Dendritic cell treated with granulocyte-macrophage colony-stimulating factor and Interleukin-4, amounts not matched to agents 40 ng/mL and 50 ng/mL, for 4 days (primary cell): ENCODE data around the gene DPYD.

Source experiments
- H3K27ac Mint-ChIP-seq: one replicate; pipeline ENCODE4 v1.8.0; 2022; ENCODE audit warnings: mild to moderate bottlenecking, mixed read lengths
- H3K27me3 Mint-ChIP-seq: one replicate; pipeline ENCODE4 v1.8.0; 2022; ENCODE audit warnings: mild to moderate bottlenecking, mixed read lengths
- H3K36me3 Mint-ChIP-seq: one replicate; pipeline ENCODE4 v1.8.0; 2022; ENCODE audit warnings: low read depth, mixed read lengths
- H3K4me1 Mint-ChIP-seq: one replicate; pipeline ENCODE4 v1.8.0; 2022; ENCODE audit warnings: low read depth, mixed read lengths
- H3K4me3 Mint-ChIP-seq: one replicate; pipeline ENCODE4 v1.8.0; 2022; ENCODE audit warnings: mild to moderate bottlenecking, moderate library complexity, mixed read lengths
- H3K9me3 Mint-ChIP-seq: one replicate; pipeline ENCODE4 v1.8.0; 2022; ENCODE audit warnings: mixed read lengths
- intact Hi-C: fragments of 100-400 bp; cut with micrococcal nuclease; formaldehyde crosslinking; loops from one replicate; pipeline ENCODE4 v1.15.0; 2022

Gene DPYD

GRCh38 chr1:97610748-97611147, 310.1 kb downstream of the DPYD start:
- H3K4me1 Mint-ChIP-seq = no peaks in the 10 kb centered on the region
- H3K4me3 Mint-ChIP-seq = no peak overlapping the region
- peaks cover 28% of the 10 kb centered on the region for H3K36me3 Mint-ChIP-seq
- no peaks in the 10 kb centered on the region for H3K9me3 Mint-ChIP-seq
- no peaks in the 10 kb centered on the region for H3K27me3 Mint-ChIP-seq
- H3K27ac Mint-ChIP-seq = peak overlapping the region; percentile 45
- intact Hi-C loops = no loop called here

GRCh38 chr1:97610102-97610501, 310.7 kb downstream of the DPYD start:
- Mint-ChIP-seq H3K27me3 (no peaks in the 10 kb centered on the region), H3K4me3 (no peak overlapping the region), H3K9me3 (no peaks in the 10 kb centered on the region), H3K27ac (peak overlapping the region; percentile 45), H3K36me3 (peaks cover 26% of the 10 kb centered on the region), H3K4me1 (no peaks in the 10 kb centered on the region)
- intact Hi-C loops = no loop called here

GRCh38 chr1:97608272-97608671, 312.6 kb downstream of the DPYD start:
- intact Hi-C loops = no loop called here
- no peaks in the 10 kb centered on the region for H3K4me1 Mint-ChIP-seq
- H3K27me3 Mint-ChIP-seq = no peaks in the 10 kb centered on the region
- no peak overlapping the region for H3K4me3 Mint-ChIP-seq
- H3K9me3 Mint-ChIP-seq = no peaks in the 10 kb centered on the region
- H3K36me3 Mint-ChIP-seq = peaks cover 31% of the 10 kb centered on the region
- H3K27ac Mint-ChIP-seq = no peak overlapping the region

GRCh38 chr1:97603776-97604175, 317.1 kb downstream of the DPYD start:
- Mint-ChIP-seq H3K9me3 (no peaks in the 10 kb centered on the region), H3K4me1 (no peaks in the 10 kb centered on the region), H3K4me3 (no peak overlapping the region), H3K36me3 (peaks cover 30% of the 10 kb centered on the region), H3K27me3 (no peaks in the 10 kb centered on the region), H3K27ac (no peak overlapping the region)
- intact Hi-C loops = no loop called here

- no peaks in the 10 kb centered on the region for H3K27me3 Mint-ChIP-seq
- H3K4me3 Mint-ChIP-seq = no peak overlapping the region
- intact Hi-C loops = no loop called here
- H3K9me3 Mint-ChIP-seq = no peaks in the 10 kb centered on the region
- H3K4me1 Mint-ChIP-seq = no peaks in the 10 kb centered on the region
- no peak overlapping the region for H3K27ac Mint-ChIP-seq
- H3K36me3 Mint-ChIP-seq = peaks cover 30% of the 10 kb centered on the region
These were observed 317.6 kb downstream of the DPYD start for GRCh38 chr1:97603218-97603617.

GRCh38 chr1:97599447-97599846, 321.4 kb downstream of the DPYD start:
- H3K36me3 Mint-ChIP-seq = peaks cover 22% of the 10 kb centered on the region
- no peaks in the 10 kb centered on the region for H3K4me1 Mint-ChIP-seq
- no peak overlapping the region for H3K4me3 Mint-ChIP-seq
- H3K27me3 Mint-ChIP-seq = no peaks in the 10 kb centered on the region
- no peak overlapping the region for H3K27ac Mint-ChIP-seq
- intact Hi-C loops = no loop called here
- no peaks in the 10 kb centered on the region for H3K9me3 Mint-ChIP-seq

- peaks cover 65% of the 10 kb centered on the region for H3K36me3 Mint-ChIP-seq
- no peaks in the 10 kb centered on the region for H3K27me3 Mint-ChIP-seq
- intact Hi-C loops = no loop called here
- H3K9me3 Mint-ChIP-seq = no peaks in the 10 kb centered on the region
- no peak overlapping the region for H3K4me3 Mint-ChIP-seq
- no peaks in the 10 kb centered on the region for H3K4me1 Mint-ChIP-seq
- no peak overlapping the region for H3K27ac Mint-ChIP-seq
These were observed 327.6 kb downstream of the DPYD start for GRCh38 chr1:97593192-97593591.

GRCh38 chr1:97588772-97589171, 332.1 kb downstream of the DPYD start:
- Mint-ChIP-seq H3K4me1 (no peaks in the 10 kb centered on the region), H3K36me3 (peaks cover 92% of the 10 kb centered on the region), H3K4me3 (no peak overlapping the region), H3K27me3 (no peaks in the 10 kb centered on the region), H3K9me3 (no peaks in the 10 kb centered on the region), H3K27ac (no peak overlapping the region)
- intact Hi-C loops = loop anchor here (10.0 kb wide), 1 partner anchor 106 kb away; no protein-coding TSS in a partner anchor

GRCh38 chr1:97581614-97582051, 339.2 kb downstream of the DPYD start:
- no peaks in the 10 kb centered on the region for H3K27me3 Mint-ChIP-seq
- H3K4me1 Mint-ChIP-seq = no peaks in the 10 kb centered on the region
- H3K4me3 Mint-ChIP-seq = no peak overlapping the region
- intact Hi-C loops = loop anchor here (10.0 kb wide), 1 partner anchor 113 kb away; no protein-coding TSS in a partner anchor
- peaks cover 62% of the 10 kb centered on the region for H3K36me3 Mint-ChIP-seq
- no peak overlapping the region for H3K27ac Mint-ChIP-seq
- H3K9me3 Mint-ChIP-seq = no peaks in the 10 kb centered on the region

- H3K27me3 Mint-ChIP-seq = no peaks in the 10 kb centered on the region
- no peaks in the 10 kb centered on the region for H3K9me3 Mint-ChIP-seq
These were observed 343.2 kb downstream of the DPYD start for GRCh38 chr1:97577613-97578012.

GRCh38 chr1:97573553-97573952, 347.3 kb downstream of the DPYD start:
- H3K27ac Mint-ChIP-seq = no peak overlapping the region
- H3K4me3 Mint-ChIP-seq = no peak overlapping the region
- intact Hi-C loops = no loop called here
- H3K9me3 Mint-ChIP-seq = no peaks in the 10 kb centered on the region
- peaks cover 70% of the 10 kb centered on the region for H3K36me3 Mint-ChIP-seq
- no peaks in the 10 kb centered on the region for H3K27me3 Mint-ChIP-seq
- no peaks in the 10 kb centered on the region for H3K4me1 Mint-ChIP-seq

More at GRCh38 chr1:97577613-97578012, 343.2 kb downstream of the DPYD start:
- Mint-ChIP-seq H3K27ac (no peak overlapping the region), H3K4me3 (no peak overlapping the region), H3K4me1 (no peaks in the 10 kb centered on the region), H3K36me3 (peaks cover 60% of the 10 kb centered on the region)
- intact Hi-C loops = no loop called here

GRCh38 chr1:97572561-97572960, 348.3 kb downstream of the DPYD start:
- no peaks in the 10 kb centered on the region for H3K4me1 Mint-ChIP-seq
- no peaks in the 10 kb centered on the region for H3K27me3 Mint-ChIP-seq
- H3K36me3 Mint-ChIP-seq = peaks cover 65% of the 10 kb centered on the region
- H3K4me3 Mint-ChIP-seq = no peak overlapping the region
- H3K27ac Mint-ChIP-seq = no peak overlapping the region
- H3K9me3 Mint-ChIP-seq = no peaks in the 10 kb centered on the region
- intact Hi-C loops = no loop called here

- no peak overlapping the region for H3K27ac Mint-ChIP-seq
These were observed 349.1 kb downstream of the DPYD start for GRCh38 chr1:97571760-97572159.

GRCh38 chr1:97570691-97571090, 350.1 kb downstream of the DPYD start:
- H3K4me3 Mint-ChIP-seq = no peak overlapping the region
- no peaks in the 10 kb centered on the region for H3K4me1 Mint-ChIP-seq
- H3K27ac Mint-ChIP-seq = no peak overlapping the region
- H3K9me3 Mint-ChIP-seq = no peaks in the 10 kb centered on the region
- intact Hi-C loops = no loop called here
- peaks cover 57% of the 10 kb centered on the region for H3K36me3 Mint-ChIP-seq
- H3K27me3 Mint-ChIP-seq = no peaks in the 10 kb centered on the region

More at GRCh38 chr1:97571760-97572159, 349.1 kb downstream of the DPYD start:
- Mint-ChIP-seq H3K4me3 (no peak overlapping the region), H3K27me3 (no peaks in the 10 kb centered on the region), H3K4me1 (no peaks in the 10 kb centered on the region), H3K36me3 (peaks cover 57% of the 10 kb centered on the region), H3K9me3 (no peaks in the 10 kb centered on the region)
- intact Hi-C loops = no loop called here

- peaks cover 56% of the 10 kb centered on the region for H3K36me3 Mint-ChIP-seq
- intact Hi-C loops = no loop called here
- no peaks in the 10 kb centered on the region for H3K9me3 Mint-ChIP-seq
- H3K27me3 Mint-ChIP-seq = no peaks in the 10 kb centered on the region
- H3K4me3 Mint-ChIP-seq = no peak overlapping the region
- H3K27ac Mint-ChIP-seq = no peak overlapping the region
- H3K4me1 Mint-ChIP-seq = no peaks in the 10 kb centered on the region
These were observed 353.7 kb downstream of the DPYD start for GRCh38 chr1:97567000-97567749.
